GM12878 (cell line): ENCODE data around the gene UBASH3A. TPM values are rescaled to one million over a fixed set of nuclear protein-coding genes. Genes with fewer than 3 reads are reported as not detected.
A peak's percentile ranks its signal among the peaks of the same experiment; 100 is the strongest.

Experiments used
- CHD4 ChIP-seq: fragments of 200-600 bp; sonication (generic); IDR thresholded peaks from 2 replicates; pipeline ENCODE4 v1.6.1; 2016; ENCODE audit warnings: mild to moderate bottlenecking
- CREM ChIP-seq: IDR thresholded peaks from 2 replicates; pipeline ENCODE4 v1.6.1; 2014; ENCODE audit warnings: antibody characterized with exemption, low read depth
- CTCF ChIP-seq, 3 experiments: IDR thresholded peaks in 2 of 3; conservative IDR thresholded peaks in 1 of 3; 2 replicates each; pipeline ENCODE4 v1.5.1; 2011; ENCODE audit warnings: low read depth in 3 of 3, low read length in 3 of 3, mild to moderate bottlenecking in 3 of 3, control low read depth in 2 of 3, moderate library complexity in 2 of 3, inconsistent platforms in 1 of 3, mixed read lengths in 1 of 3; ENCODE audit not compliant: control insufficient read depth in 2 of 3, insufficient read depth in 1 of 3; ENCODE audit errors: extremely low read depth in 1 of 3
- CUX1 ChIP-seq: IDR thresholded peaks from 2 replicates; pipeline ENCODE4 v1.6.1; 2012; ENCODE audit warnings: improper control_type of control experiment, low read depth, low read length; ENCODE audit not compliant: insufficient replicate concordance
- HDAC6 ChIP-seq: fragments of 200-600 bp; sonication (generic); IDR thresholded peaks from one replicate; pipeline ENCODE4 v1.8.0; 2017; ENCODE audit warnings: antibody characterized with exemption; ENCODE audit not compliant: unreplicated experiment
- HSF1 ChIP-seq: fragments of 150-350 bp; IDR thresholded peaks from 2 replicates; pipeline ENCODE4 v1.6.1; 2014; ENCODE audit warnings: mild to moderate bottlenecking, low read depth, low read length
- IRF3 ChIP-seq: fragments of 450-650 bp; IDR thresholded peaks from 2 replicates; pipeline ENCODE4 v1.6.1; 2014; ENCODE audit warnings: mild to moderate bottlenecking
- KLF5 ChIP-seq: fragments of 450-650 bp; IDR thresholded peaks from 2 replicates; pipeline ENCODE4 v1.6.1; 2014; ENCODE audit warnings: mild to moderate bottlenecking; ENCODE audit not compliant: partially characterized antibody
- MTA3 ChIP-seq: IDR thresholded peaks from 2 replicates; pipeline ENCODE4 v1.6.1; 2012; ENCODE audit warnings: low read length, inconsistent platforms, borderline replicate concordance
- POU2F2 ChIP-seq: IDR thresholded peaks from 3 replicates; pipeline ENCODE4 v1.6.1; 2011; ENCODE audit warnings: low read depth, mild to moderate bottlenecking, low read length, borderline replicate concordance
- RBBP5 ChIP-seq: fragments of 200-600 bp; sonication (generic); conservative IDR thresholded peaks from 2 replicates; pipeline ENCODE4 v1.6.1; 2016
- SKIL ChIP-seq: fragments of 450-650 bp; IDR thresholded peaks from 2 replicates; pipeline ENCODE4 v1.6.1; 2017; ENCODE audit warnings: mild to moderate bottlenecking, low read depth, inconsistent platforms; ENCODE audit not compliant: poor library complexity, severe bottlenecking
- TBL1XR1 ChIP-seq: IDR thresholded peaks from 2 replicates; pipeline ENCODE4 v1.6.1; 2012; ENCODE audit warnings: low read depth, low read length, improper control_type of control experiment
- USF1 ChIP-seq: IDR thresholded peaks from 2 replicates; pipeline ENCODE4 v1.6.1; 2011; ENCODE audit warnings: borderline replicate concordance, low read depth, mild to moderate bottlenecking, moderate library complexity, mixed read lengths, low read length; ENCODE audit not compliant: insufficient read depth; ENCODE audit errors: extremely low read length
- ZNF274 ChIP-seq: IDR thresholded peaks from one replicate; pipeline ENCODE4 v1.8.0; 2011; ENCODE audit not compliant: insufficient read length, insufficient read depth
- polyA plus RNA-seq, 11 experiments: library from polyadenylated mRNA; depleted of rRNA in 4 of 11; unstranded in 6 of 11; stranded (reverse) in 5 of 11; fragments of >200 nt; fragmentation: Nextera tagmentation in 4 of 11; fragmentation: Illumina TruSeq in 1 of 11; extraction: Ambion mirVana in 4 of 11; extraction: Trizol in 1 of 11; gene quantifications; 1 replicate in 1 of 11; 2 replicates in 10 of 11; pipeline versions ENCODE4 v1.2.1 to v1.2.3, GENCODE V29; 2011 to 2016; ENCODE audit warnings: inconsistent platforms in 2 of 11, missing spikeins in 2 of 11, low read depth in 1 of 11
- total RNA-seq, 4 experiments: library from RNA; depleted of rRNA in 3 of 4; stranded (reverse); fragments of >200 nt in 3 of 4; fragmentation: Illumina TruSeq in 1 of 4; extraction: Trizol in 1 of 4; gene quantifications; 2 replicates each; pipeline versions ENCODE4 v1.2.1 to v1.2.3, GENCODE V29; 2013 to 2021

UBASH3A gene
- total and polyA plus RNA-seq, 10 of the 15 experiments (the other 5 are each of a cell fraction or from before 2014, with no cell fraction given): 0.04 to 0.39 (median 0.23) TPM; not detected in 1

- TF ChIP-seq SKIL: peak; percentile 70
- TF ChIP-seq ZNF274: no peak
- TF ChIP-seq CREM: peak; percentile 62
- TF ChIP-seq IRF3: no peak
- TF ChIP-seq MTA3: no peak
- TF ChIP-seq CTCF (IDR thresholded peaks at IDR 0.05 in 2 of 3, conservative IDR thresholded peaks at IDR 0.05 in 1 of 3; ENCODE audit: control insufficient read depth in 2 of 3, extremely low read depth in 1 of 3, insufficient read depth in 1 of 3, low read depth in 3 of 3, low read length in 3 of 3): no peak
- no peak for TF ChIP-seq TBL1XR1
- no peak for TF ChIP-seq RBBP5
- TF ChIP-seq USF1: no peak
- TF ChIP-seq HSF1: no peak
- no peak for TF ChIP-seq HDAC6
- 0 out of 3 replicates have a peak, but pooled peaks have one; percentile 43 for TF ChIP-seq POU2F2
- no peak for TF ChIP-seq KLF5
- no peak for TF ChIP-seq CUX1
- TF ChIP-seq CHD4: no peak
These were observed 65.6 kb downstream of the UBASH3A start (continued) for GRCh38 chr21:42469272-42469671.
